ENCODE measurements around the gene DOK4.

The DOK4 gene

GRCh38 chr16:57485916-57486857 lies at the start of gene DOK4:
DOK4 (minus strand) TSS chr16:57486493; CDS start chr16:57479507, 6,986 bp downstream.
- peak; percentile 81 for DNase-seq
- in situ Hi-C loops (cut with HindIII; ENCODE audit: low pct_ligation_motif_present, low pct_unique_long_range_greater_than_20kb, low sequenced_read_pairs): no loop called here

GRCh38 chr16:57535680-57536305 lies 49.5 kb upstream of the DOK4 start:
- DNase-seq: peak; percentile 91
- in situ Hi-C loops (cut with HindIII; ENCODE audit: low pct_ligation_motif_present, low pct_unique_long_range_greater_than_20kb, low sequenced_read_pairs): no loop called here

- no peak for DNase-seq
- in situ Hi-C loops (cut with HindIII; ENCODE audit: low pct_ligation_motif_present, low pct_unique_long_range_greater_than_20kb, low sequenced_read_pairs): no loop called here
Observed at GRCh38 chr16:57534881-57535658, 48.8 kb upstream of the DOK4 start.

- in situ Hi-C loops (cut with HindIII; ENCODE audit: low pct_ligation_motif_present, low pct_unique_long_range_greater_than_20kb, low sequenced_read_pairs): no loop called here
- DNase-seq: no peak
Observed at GRCh38 chr16:57534337-57534880, 48.1 kb upstream of the DOK4 start.

GRCh38 chr16:57533431-57534336 lies 47.4 kb upstream of the DOK4 start:
- in situ Hi-C loops (cut with HindIII; ENCODE audit: low pct_ligation_motif_present, low pct_unique_long_range_greater_than_20kb, low sequenced_read_pairs): no loop called here
- no peak for DNase-seq

- in situ Hi-C loops (cut with HindIII; ENCODE audit: low pct_ligation_motif_present, low pct_unique_long_range_greater_than_20kb, low sequenced_read_pairs): no loop called here
- no peak for DNase-seq
Observed at GRCh38 chr16:57532266-57532625, 46.0 kb upstream of the DOK4 start.

- in situ Hi-C loops (cut with HindIII; ENCODE audit: low pct_ligation_motif_present, low pct_unique_long_range_greater_than_20kb, low sequenced_read_pairs): no loop called here
- no peak for DNase-seq
Observed at GRCh38 chr16:57531635-57532265, 45.5 kb upstream of the DOK4 start.

- in situ Hi-C loops (cut with HindIII; ENCODE audit: low pct_ligation_motif_present, low pct_unique_long_range_greater_than_20kb, low sequenced_read_pairs): no loop called here
- DNase-seq: no peak
Observed at GRCh38 chr16:57531253-57531575, 44.9 kb upstream of the DOK4 start.

GRCh38 chr16:57530522-57531252 lies 44.4 kb upstream of the DOK4 start:
- in situ Hi-C loops (cut with HindIII; ENCODE audit: low pct_ligation_motif_present, low pct_unique_long_range_greater_than_20kb, low sequenced_read_pairs): no loop called here
- DNase-seq: peak; percentile 77

- DNase-seq: peak; percentile 68
- in situ Hi-C loops (cut with HindIII; ENCODE audit: low pct_ligation_motif_present, low pct_unique_long_range_greater_than_20kb, low sequenced_read_pairs): no loop called here
Observed at GRCh38 chr16:57530104-57530521, 43.8 kb upstream of the DOK4 start.

- in situ Hi-C loops (cut with HindIII; ENCODE audit: low pct_ligation_motif_present, low pct_unique_long_range_greater_than_20kb, low sequenced_read_pairs): no loop called here
- no peak for DNase-seq
Observed at GRCh38 chr16:57529391-57530103, 43.3 kb upstream of the DOK4 start.

GRCh38 chr16:57528499-57529390 lies 42.5 kb upstream of the DOK4 start:
- DNase-seq: no peak
- in situ Hi-C loops (cut with HindIII; ENCODE audit: low pct_ligation_motif_present, low pct_unique_long_range_greater_than_20kb, low sequenced_read_pairs): no loop called here

- no peak for DNase-seq
- in situ Hi-C loops (cut with HindIII; ENCODE audit: low pct_ligation_motif_present, low pct_unique_long_range_greater_than_20kb, low sequenced_read_pairs): no loop called here
Observed at GRCh38 chr16:57527610-57528360, 41.5 kb upstream of the DOK4 start.

- in situ Hi-C loops (cut with HindIII; ENCODE audit: low pct_ligation_motif_present, low pct_unique_long_range_greater_than_20kb, low sequenced_read_pairs): no loop called here
- DNase-seq: no peak
Observed at GRCh38 chr16:57527027-57527426, 40.7 kb upstream of the DOK4 start.

GRCh38 chr16:57526498-57526897 lies 40.2 kb upstream of the DOK4 start:
- in situ Hi-C loops (cut with HindIII; ENCODE audit: low pct_ligation_motif_present, low pct_unique_long_range_greater_than_20kb, low sequenced_read_pairs): no loop called here
- DNase-seq: no peak
